ENCODE measurements around the gene ARPC3. TPM values are rescaled to one million over a fixed set of nuclear protein-coding genes. Genes with fewer than 3 reads are reported as not detected.

ARPC3 gene
- total and polyA plus RNA-seq, 9 of the 15 experiments (the other 6 are each of a cell fraction or from before 2014, with no cell fraction given) = 74.2 to 575 (median 345) TPM

DNA sequence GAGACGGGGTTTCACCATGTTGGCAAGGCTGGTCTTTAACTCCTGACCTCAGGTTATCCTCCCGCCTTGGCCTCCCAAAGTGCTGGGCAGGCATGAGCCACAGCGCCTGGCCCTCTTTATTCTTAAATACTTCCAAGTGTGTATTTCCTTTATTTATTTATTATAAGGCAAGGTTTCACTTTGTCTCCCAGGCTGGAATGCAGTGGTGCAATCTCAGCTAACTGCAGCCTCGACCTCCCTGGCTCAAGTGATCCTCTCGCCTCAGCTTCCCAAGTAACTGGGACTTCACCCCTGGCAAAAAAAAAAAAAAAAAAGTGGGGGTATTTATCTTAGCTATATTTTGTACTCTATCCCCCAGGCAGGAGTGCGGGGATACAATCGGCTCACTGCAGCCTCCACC, 25.3 kb upstream of the ARPC3 start:
- POLR2A ChIA-PET = interaction anchor here (0.7 kb wide), 1 partner anchor 121 kb away, joined by 4 read pairs; no protein-coding TSS in a partner anchor
- Histone ChIP-seq H3K4me3 (no peak overlapping the region), H3K9ac (ENCODE audit: insufficient read depth in 1 of 2, low read depth in 2 of 2, low read length in 2 of 2) (no peak overlapping the region; a peak in 1 of 4 replicates), H3K27me3 (ENCODE audit: control insufficient read depth in 2 of 2, insufficient read depth in 2 of 2, low read length in 2 of 2) (no peaks in the 10 kb centered on the region), H4K20me1 (replicated peaks; ENCODE audit: control insufficient read depth, insufficient read depth, low read length) (no peaks in the 10 kb centered on the region), H2AFZ (ENCODE audit: low read depth, low read length) (no peak overlapping the region), H3K9me1 (ENCODE audit: control insufficient read depth, insufficient read depth, low read length) (no peaks in the 10 kb centered on the region), H3K36me3 (ENCODE audit: control insufficient read depth, insufficient read depth, low read length) (peaks cover 30% of the 10 kb centered on the region; the same call in 2 of the 3 replicates), H3K9me3 (replicated peaks; ENCODE audit: control insufficient read depth, insufficient read depth, low read depth, low read length) (no peaks in the 10 kb centered on the region), H3K27ac (ENCODE audit: extremely low read depth, low read depth, low read length) (no peak overlapping the region), H3K4me2 (ENCODE audit: insufficient read depth, low read length) (no peak overlapping the region), H3K4me1 (replicated peaks in 1 of 2; ENCODE audit: control insufficient read depth in 2 of 2, insufficient read depth in 2 of 2, low read length in 2 of 2) (peaks cover 0 to under 1% of the 10 kb centered on the region in 2 experiments; a peak in 3 of 5 replicates), H3K79me2 (ENCODE audit: control insufficient read depth, insufficient read depth, low read length) (peaks cover 20% of the 10 kb centered on the region)
- in situ Hi-C loops (cut with MboI) (no loop called here), intact Hi-C loops (cut with micrococcal nuclease) (no loop called here)
- BruUV-seq (replicated peaks) = no TSS peak
- no peak for DNase-seq (ENCODE audit: extremely low read depth in 1 of 4, low spot score in 3 of 4)
- CTCF ChIA-PET (ENCODE audit: low intra/inter-chr PET ratio) = no interaction called here
- 100% methylated on average over 7 of the region's 7 CpGs for WGBS (ENCODE audit: insufficient coverage, low coverage, missing lambda C conversion rate)
- ATAC-seq = no peak
- no peak for FAIRE-seq
- no peak for TF ChIP-seq ZNF133 (CRISPR knock-in tag; IDR thresholded peaks at IDR 0.05)

DNA sequence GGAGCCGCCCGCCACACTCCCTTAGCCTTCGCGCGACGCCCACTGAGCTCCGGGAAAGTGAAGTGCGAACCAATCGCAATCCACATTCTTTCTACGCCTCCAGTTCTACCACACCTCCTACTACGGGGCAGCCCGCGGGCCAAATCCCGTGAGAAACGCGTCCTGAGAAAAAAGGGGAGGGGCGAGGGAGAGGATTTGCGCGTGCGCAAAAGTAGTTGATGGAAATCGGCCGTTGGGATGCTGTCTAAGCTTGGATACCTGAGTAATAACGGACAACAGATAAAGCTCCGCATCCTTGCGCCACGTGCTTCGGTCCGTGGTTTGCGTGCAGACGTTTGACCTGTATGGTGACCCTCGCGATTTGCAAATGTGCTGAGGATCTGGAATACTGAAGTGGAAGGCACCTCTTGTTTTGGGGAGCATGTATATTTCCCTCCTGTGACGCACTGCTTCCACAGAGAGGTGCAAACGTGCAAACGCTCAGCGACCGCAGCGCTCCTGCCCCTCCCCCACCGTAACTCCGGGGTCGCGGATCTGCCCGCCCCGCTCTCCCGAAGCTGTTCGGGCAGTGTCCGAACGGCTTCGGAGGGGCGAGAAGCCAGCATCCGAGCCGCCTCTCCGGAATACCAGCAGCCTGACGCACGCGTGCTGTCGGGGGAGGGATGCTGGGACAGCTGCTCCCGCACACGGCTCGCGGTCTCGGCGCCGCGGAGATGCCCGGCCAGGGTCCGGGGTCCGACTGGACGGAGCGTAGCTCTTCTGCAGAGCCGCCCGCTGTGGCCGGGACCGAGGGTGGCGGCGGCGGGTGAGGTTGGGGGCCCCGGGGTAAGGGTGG, 18.3 kb upstream of the ARPC3 start, which contains the start of the genes FAM216A and GPN3:
Gene FAM216A (plus strand): TSS at position 632 of the 835 bp plus-strand sequence. CDS start 31 bp downstream, at position 663.
Gene GPN3 (minus strand): TSS at position 44 of the 835 bp plus-strand sequence. CDS start 54 bp downstream, outside the sequence.
- ChIA-PET POLR2A (interaction anchor here (0.6 to 3.1 kb wide), 21 partner anchors 9 to 591 kb away, joined by 3 to 22 read pairs (median 3); partner anchors contain the start of genes ARPC3, RAD9B, TCTN1 and VPS29), CTCF (ENCODE audit: low intra/inter-chr PET ratio) (interaction anchor here (0.5 to 3.0 kb wide), 3 partner anchors 132 to 227 kb away, joined by 4 to 15 read pairs (median 5); no protein-coding TSS in a partner anchor)
- H3K79me2 ChIP-seq (ENCODE audit: control insufficient read depth, insufficient read depth, low read length) = peaks cover 61% of the 10 kb centered on the region
- peak; percentile 89 for ATAC-seq
- in situ Hi-C loops (cut with MboI) (loop anchor here (5.0 kb wide), 1 partner anchor 139 kb away; no protein-coding TSS in a partner anchor), intact Hi-C loops (cut with micrococcal nuclease) (loop anchor here (1.0 to 2.0 kb wide), 3 partner anchors 18 to 132 kb away; partner anchors contain the start of genes ARPC3, RAD9B and VPS29)
- no peaks in the 10 kb centered on the region; the same call in 1 of the 2 replicates for H4K20me1 ChIP-seq (replicated peaks; ENCODE audit: control insufficient read depth, insufficient read depth, low read length)
- peak within 1 kb of the TSS; percentile 89 to 99 for H3K9ac ChIP-seq (ENCODE audit: insufficient read depth in 1 of 2, low read depth in 2 of 2, low read length in 2 of 2)
- H3K9me3 ChIP-seq (replicated peaks; ENCODE audit: control insufficient read depth, insufficient read depth, low read depth, low read length) = no peaks in the 10 kb centered on the region
- H3K4me2 ChIP-seq (ENCODE audit: insufficient read depth, low read length) = peak within 1 kb of the TSS; percentile 94
- peak; percentile 99 for FAIRE-seq
- peak; percentile 89 to 99 (median 93) for DNase-seq (ENCODE audit: extremely low read depth in 1 of 4, low spot score in 3 of 4)
- H3K27ac ChIP-seq (ENCODE audit: extremely low read depth, low read depth, low read length) = peak within 1 kb of the TSS; percentile 97
- H2AFZ ChIP-seq (ENCODE audit: low read depth, low read length) = peak within 1 kb of the TSS; percentile 97
- H3K4me1 ChIP-seq (replicated peaks in 1 of 2; ENCODE audit: control insufficient read depth in 2 of 2, insufficient read depth in 2 of 2, low read length in 2 of 2) = peaks cover 25 to 30% of the 10 kb centered on the region in 2 experiments; a peak in 4 of 5 replicates
- BruUV-seq (replicated peaks) = no TSS peak
- H3K36me3 ChIP-seq (ENCODE audit: control insufficient read depth, insufficient read depth, low read length) = peaks cover 29% of the 10 kb centered on the region; the same call in 2 of the 3 replicates
- 1% methylated on average over 62 of the region's 78 CpGs for WGBS (ENCODE audit: insufficient coverage, low coverage, missing lambda C conversion rate)
- H3K27me3 ChIP-seq (ENCODE audit: control insufficient read depth in 2 of 2, insufficient read depth in 2 of 2, low read length in 2 of 2) = no peaks in the 10 kb centered on the region
- no peaks in the 10 kb centered on the region for H3K9me1 ChIP-seq (ENCODE audit: control insufficient read depth, insufficient read depth, low read length)
- peak within 1 kb of the TSS; percentile 59 for H3K4me3 ChIP-seq
- TF ChIP-seq ELF2 (CRISPR knock-in tag; IDR thresholded peaks at IDR 0.05) = no peak
- TF ChIP-seq, protein P1, sequence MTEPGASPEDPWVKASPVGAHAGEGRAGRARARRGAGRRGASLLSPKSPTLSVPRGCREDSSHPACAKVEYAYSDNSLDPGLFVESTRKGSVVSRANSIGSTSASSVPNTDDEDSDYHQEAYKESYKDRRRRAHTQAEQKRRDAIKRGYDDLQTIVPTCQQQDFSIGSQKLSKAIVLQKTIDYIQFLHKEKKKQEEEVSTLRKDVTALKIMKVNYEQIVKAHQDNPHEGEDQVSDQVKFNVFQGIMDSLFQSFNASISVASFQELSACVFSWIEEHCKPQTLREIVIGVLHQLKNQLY (CRISPR knock-in tag; conservative IDR thresholded peaks at IDR 0.05) = no peak
- no peak for TF ChIP-seq PPARD (CRISPR knock-in tag; IDR thresholded peaks at IDR 0.05)
- no peak for TF ChIP-seq ZZZ3 (IDR thresholded peaks at IDR 0.05)
- TF ChIP-seq RBM34 (IDR thresholded peaks at IDR 0.05; ENCODE audit: borderline replicate concordance, insufficient read depth, low read length) = no peak
- TF ChIP-seq, protein P2, sequence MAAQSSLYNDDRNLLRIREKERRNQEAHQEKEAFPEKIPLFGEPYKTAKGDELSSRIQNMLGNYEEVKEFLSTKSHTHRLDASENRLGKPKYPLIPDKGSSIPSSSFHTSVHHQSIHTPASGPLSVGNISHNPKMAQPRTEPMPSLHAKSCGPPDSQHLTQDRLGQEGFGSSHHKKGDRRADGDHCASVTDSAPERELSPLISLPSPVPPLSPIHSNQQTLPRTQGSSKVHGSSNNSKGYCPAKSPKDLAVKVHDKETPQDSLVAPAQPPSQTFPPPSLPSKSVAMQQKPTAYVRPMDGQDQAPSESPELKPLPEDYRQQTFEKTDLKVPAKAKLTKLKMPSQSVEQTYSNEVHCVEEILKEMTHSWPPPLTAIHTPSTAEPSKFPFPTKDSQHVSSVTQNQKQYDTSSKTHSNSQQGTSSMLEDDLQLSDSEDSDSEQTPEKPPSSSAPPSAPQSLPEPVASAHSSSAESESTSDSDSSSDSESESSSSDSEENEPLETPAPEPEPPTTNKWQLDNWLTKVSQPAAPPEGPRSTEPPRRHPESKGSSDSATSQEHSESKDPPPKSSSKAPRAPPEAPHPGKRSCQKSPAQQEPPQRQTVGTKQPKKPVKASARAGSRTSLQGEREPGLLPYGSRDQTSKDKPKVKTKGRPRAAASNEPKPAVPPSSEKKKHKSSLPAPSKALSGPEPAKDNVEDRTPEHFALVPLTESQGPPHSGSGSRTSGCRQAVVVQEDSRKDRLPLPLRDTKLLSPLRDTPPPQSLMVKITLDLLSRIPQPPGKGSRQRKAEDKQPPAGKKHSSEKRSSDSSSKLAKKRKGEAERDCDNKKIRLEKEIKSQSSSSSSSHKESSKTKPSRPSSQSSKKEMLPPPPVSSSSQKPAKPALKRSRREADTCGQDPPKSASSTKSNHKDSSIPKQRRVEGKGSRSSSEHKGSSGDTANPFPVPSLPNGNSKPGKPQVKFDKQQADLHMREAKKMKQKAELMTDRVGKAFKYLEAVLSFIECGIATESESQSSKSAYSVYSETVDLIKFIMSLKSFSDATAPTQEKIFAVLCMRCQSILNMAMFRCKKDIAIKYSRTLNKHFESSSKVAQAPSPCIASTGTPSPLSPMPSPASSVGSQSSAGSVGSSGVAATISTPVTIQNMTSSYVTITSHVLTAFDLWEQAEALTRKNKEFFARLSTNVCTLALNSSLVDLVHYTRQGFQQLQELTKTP (IDR thresholded peaks at IDR 0.05; ENCODE audit: low read depth in 1 of 2, partially characterized antibody in 2 of 2) = peak in 1 of 2 experiments; percentile 51
